Sigmoid colon (tissue), 4 donors: ENCODE results near the gene CARD18.

Experiments
- CTCF ChIP-seq, 4 experiments: fragments of 450-650 bp in 3 of 4; fragments of 200-600 bp in 1 of 4; IDR thresholded peaks; one replicate each; pipeline ENCODE4 v1.5.1; 2016 to 2019; ENCODE audit warnings: antibody characterized with exemption in 4 of 4, mild to moderate bottlenecking in 3 of 4, moderate library complexity in 2 of 4
- EP300 ChIP-seq, 4 donors: sonication (generic); formaldehyde crosslinking; IDR thresholded peaks; one replicate each; pipeline ENCODE4 v1.6.1; 2017; ENCODE audit warnings: antibody characterized with exemption in 4 of 4
- POLR2A ChIP-seq, 2 donors: fragments of 450-650 bp; IDR thresholded peaks; one replicate each; pipeline ENCODE4 v1.6.1; 2016; ENCODE audit warnings: antibody characterized with exemption in 2 of 2, mild to moderate bottlenecking in 2 of 2, moderate library complexity in 2 of 2

DNA sequence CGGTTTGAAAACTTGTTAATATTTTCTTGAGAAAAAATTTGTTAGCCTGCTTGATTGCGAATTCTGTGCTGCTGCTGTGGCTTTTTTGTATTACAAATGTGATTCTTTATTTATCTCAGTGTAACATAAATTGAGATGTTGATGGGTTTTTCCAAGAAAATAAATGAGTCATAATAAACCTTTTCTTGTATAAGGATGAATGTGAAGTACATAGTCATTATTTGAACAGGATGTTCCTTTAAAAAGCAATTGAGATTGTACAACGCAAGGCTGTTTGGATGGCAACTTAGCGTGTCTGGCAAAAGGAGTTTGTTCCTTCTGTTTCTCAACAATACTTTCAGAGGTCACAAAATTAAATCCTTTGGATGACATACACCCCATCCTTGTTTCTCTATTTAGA, 24.6 kb upstream of the CARD18 start:
- TF ChIP-seq CTCF (IDR thresholded peaks at IDR 0.05), result no peak
- TF ChIP-seq POLR2A (IDR thresholded peaks at IDR 0.05), result no peak
- no peak for TF ChIP-seq EP300 (IDR thresholded peaks at IDR 0.05)
